COLO829 (cell line): Measurements from ENCODE around the gene EPB41L5.
"Not testable (repeated sequence)": the region's sequence is repeated elsewhere in the genome, so short reads cannot be mapped to it uniquely, and the experiment has no call there.

Experiments
- DNase-seq: peaks from one replicate; pipeline ENCODE4 v3.0.0; 2012; ENCODE audit warnings: low spot score

The EPB41L5 gene

GRCh38 chr2:120029672-120030640 lies 17.1 kb downstream of the EPB41L5 start:
- DNase-seq: no peak

GRCh38 chr2:120032297-120032696 lies 19.4 kb downstream of the EPB41L5 start:
- no peak for DNase-seq

GRCh38 chr2:120034027-120034426 lies 21.1 kb downstream of the EPB41L5 start:
- DNase-seq: no peak

- DNase-seq: no peak
These were observed 21.7 kb downstream of the EPB41L5 start for GRCh38 chr2:120034621-120035020.

- DNase-seq: no peak
These were observed 23.3 kb downstream of the EPB41L5 start for GRCh38 chr2:120036145-120036544.

- no peak for DNase-seq
These were observed 25.2 kb downstream of the EPB41L5 start for GRCh38 chr2:120037995-120038541.

GRCh38 chr2:120042359-120042758 lies 29.5 kb downstream of the EPB41L5 start:
- DNase-seq: no peak

GRCh38 chr2:120044336-120044735 lies 31.5 kb downstream of the EPB41L5 start:
- DNase-seq: no peak

- DNase-seq: not testable (repeated sequence)
These were observed 32.9 kb downstream of the EPB41L5 start for GRCh38 chr2:120045775-120046174.

GRCh38 chr2:120046252-120046651 lies 33.4 kb downstream of the EPB41L5 start:
- not testable (repeated sequence) for DNase-seq

GRCh38 chr2:120052597-120052996 lies 39.7 kb downstream of the EPB41L5 start:
- DNase-seq: no peak

- DNase-seq: no peak
These were observed 41.0 kb downstream of the EPB41L5 start for GRCh38 chr2:120053891-120054290.

- DNase-seq: no peak
These were observed 46.6 kb downstream of the EPB41L5 start for GRCh38 chr2:120059483-120059882.

GRCh38 chr2:120060088-120060623 lies 47.3 kb downstream of the EPB41L5 start:
- no peak for DNase-seq

- no peak for DNase-seq
These were observed 51.8 kb downstream of the EPB41L5 start for GRCh38 chr2:120064664-120065063.

- no peak for DNase-seq
These were observed 54.1 kb downstream of the EPB41L5 start for GRCh38 chr2:120066800-120067547.

- DNase-seq: not testable (repeated sequence)
These were observed 55.3 kb downstream of the EPB41L5 start for GRCh38 chr2:120068040-120068658.

GRCh38 chr2:120075545-120075944 lies 62.7 kb downstream of the EPB41L5 start:
- no peak for DNase-seq

GRCh38 chr2:120077896-120078295 lies 65.0 kb downstream of the EPB41L5 start:
- no peak for DNase-seq

GRCh38 chr2:120079647-120080046 lies 66.8 kb downstream of the EPB41L5 start:
- DNase-seq: no peak

GRCh38 chr2:120091436-120091835 lies 78.6 kb downstream of the EPB41L5 start:
- no peak for DNase-seq

- DNase-seq: no peak
These were observed 81.9 kb downstream of the EPB41L5 start for GRCh38 chr2:120094795-120095194.
